SK-N-SH (cell line): ENCODE data around the gene TPP2. TPM values are rescaled to one million over a fixed set of nuclear protein-coding genes. Genes with fewer than 3 reads are reported as not detected.

Experiments
- CTCF ChIA-PET: fragments of 300-600, 350-600 bp; formaldehyde crosslinking; extraction: SDS; loops from one replicate; lab custom pipeline; 2021; lab: Yijun Ruan, JAX
- POLR2A ChIA-PET: fragments of 350-600 bp; sonication (Branson Sonifier 250); formaldehyde crosslinking; extraction: SDS; loops from one replicate; lab custom pipeline; 2020; ENCODE audit warnings: antibody characterized with exemption, inconsistent platforms; lab: Yijun Ruan, JAX
- DNase-seq: peaks from one replicate; pipeline ENCODE4 v3.0.0; 2012
- H2AFZ ChIP-seq: fragments of 200-600 bp; sonication (generic); 2 replicates; pipeline ENCODE4 v1.8.1; 2016; ENCODE audit warnings: antibody characterized with exemption, mild to moderate bottlenecking, low read depth
- H3F3A ChIP-seq: fragments of 200-600 bp; sonication (generic); replicated peaks from 2 replicates; pipeline ENCODE3; 2016; ENCODE audit warnings: antibody characterized with exemption, mild to moderate bottlenecking; ENCODE audit not compliant: insufficient read depth
- H3K27ac ChIP-seq, 2 experiments: fragments of 200-500 bp in 1 of 2; fragments of 200-600 bp in 1 of 2; sonication (Bioruptor generic) in 1 of 2; sonication (generic), shearing (Covaris generic) in 1 of 2; 2 replicates each; pipeline versions ENCODE4 v1.5.1 to v1.6.1; 2014 to 2016; ENCODE audit warnings: low read depth in 2 of 2, inconsistent platforms in 1 of 2, low read length in 1 of 2, mild to moderate bottlenecking in 1 of 2, mixed read lengths in 1 of 2
- H3K27me3 ChIP-seq: fragments of 200-600 bp; sonication (generic), shearing (Covaris generic); 2 replicates; pipeline ENCODE4 v1.6.1; 2016; ENCODE audit warnings: mixed run types; ENCODE audit not compliant: insufficient read depth
- H3K36me3 ChIP-seq, 2 experiments: fragments of 200-500 bp in 1 of 2; fragments of 200-600 bp in 1 of 2; sonication (Bioruptor generic) in 1 of 2; sonication (generic) in 1 of 2; replicated peaks in 1 of 2; 2 replicates each; pipeline versions ENCODE3 to v1.5.1; 2014 to 2016; ENCODE audit warnings: low read length in 1 of 2, mild to moderate bottlenecking in 1 of 2; ENCODE audit not compliant: insufficient read depth in 2 of 2, control insufficient read depth in 1 of 2
- H3K4me1 ChIP-seq, 2 experiments: fragments of 200-500 bp in 1 of 2; fragments of 200-600 bp in 1 of 2; sonication (Bioruptor generic) in 1 of 2; sonication (generic), shearing (Covaris generic) in 1 of 2; 2 replicates each; pipeline versions ENCODE4 v1.5.1 to v1.6.1; 2014 to 2016; ENCODE audit warnings: low read depth in 1 of 2, low read length in 1 of 2, mixed run types in 1 of 2; ENCODE audit not compliant: insufficient read depth in 2 of 2, control insufficient read depth in 1 of 2
- H3K4me2 ChIP-seq: fragments of 200-600 bp; sonication (generic), shearing (Covaris generic); 2 replicates; pipeline ENCODE4 v1.6.1; 2017; ENCODE audit warnings: mixed run types
- H3K4me3 ChIP-seq, 2 experiments: fragments of 200-500 bp in 1 of 2; fragments of 200-600 bp in 1 of 2; sonication (Bioruptor generic) in 1 of 2; sonication (generic), shearing (Covaris generic) in 1 of 2; 2 replicates each; pipeline versions ENCODE4 v1.5.1 to v1.8.1; 2014 to 2016; ENCODE audit warnings: low read depth in 2 of 2, inconsistent platforms in 1 of 2, low read length in 1 of 2, mild to moderate bottlenecking in 1 of 2, mixed read lengths in 1 of 2, moderate library complexity in 1 of 2
- H3K79me2 ChIP-seq: fragments of 200-600 bp; sonication (generic); 2 replicates; pipeline ENCODE4 v1.8.1; 2017; ENCODE audit warnings: mild to moderate bottlenecking; ENCODE audit not compliant: insufficient read depth
- H3K9ac ChIP-seq: fragments of 200-600 bp; sonication (generic); 2 replicates; pipeline ENCODE4 v1.6.1; 2017; ENCODE audit warnings: mixed run types
- H3K9me2 ChIP-seq: fragments of 200-600 bp; sonication (generic); 2 replicates; pipeline ENCODE4 v1.6.1; 2017; ENCODE audit warnings: mixed run types
- H3K9me3 ChIP-seq: fragments of 200-600 bp; sonication (generic); 2 replicates; pipeline ENCODE4 v1.6.1; 2017; ENCODE audit warnings: mixed run types, mild to moderate bottlenecking, moderate library complexity
- H4K20me1 ChIP-seq: fragments of 200-600 bp; sonication (generic); 2 replicates; pipeline ENCODE4 v1.6.1; 2017; ENCODE audit warnings: mild to moderate bottlenecking, mixed run types; ENCODE audit not compliant: insufficient read depth
- ELF1 ChIP-seq: IDR thresholded peaks from 2 replicates; pipeline ENCODE4 v1.4.0; 2012
- EZH2phosphoT487 ChIP-seq: fragments of 200-600 bp; sonication (generic); IDR thresholded peaks from 2 replicates; pipeline ENCODE4 v1.6.1; 2017; ENCODE audit warnings: low read depth, mixed run types, mild to moderate bottlenecking, antibody characterized with exemption, moderate library complexity, borderline replicate concordance
- FOXJ3 ChIP-seq: sonication (generic); formaldehyde crosslinking; IDR thresholded peaks from 2 replicates; pipeline ENCODE4 v1.5.1; 2020; ENCODE audit warnings: mild to moderate bottlenecking, missing genetic modification reagents
- FOXM1 ChIP-seq: IDR thresholded peaks from 2 replicates; pipeline ENCODE4 v1.4.0; 2012; ENCODE audit warnings: low read depth, mild to moderate bottlenecking
- GATA2 ChIP-seq: sonication (generic); formaldehyde crosslinking; IDR thresholded peaks from 2 replicates; pipeline ENCODE4 v1.5.0; 2020; ENCODE audit warnings: mild to moderate bottlenecking, missing genetic modification reagents
- MXI1 ChIP-seq: IDR thresholded peaks from 2 replicates; pipeline ENCODE4 v1.6.1; 2012; ENCODE audit warnings: mild to moderate bottlenecking, low read depth, low read length, improper control_type of control experiment
- NFIC ChIP-seq: IDR thresholded peaks from 2 replicates; pipeline ENCODE4 v1.4.0; 2012; ENCODE audit warnings: borderline replicate concordance
- NRF1 ChIP-seq: IDR thresholded peaks from 2 replicates; pipeline ENCODE4 v1.6.1; 2012; ENCODE audit warnings: low read depth, mild to moderate bottlenecking, low read length
- RFX5 ChIP-seq: IDR thresholded peaks from 2 replicates; pipeline ENCODE4 v1.6.1; 2012; ENCODE audit warnings: mild to moderate bottlenecking, improper control_type of control experiment, low read length
- RXRA ChIP-seq: IDR thresholded peaks from 2 replicates; pipeline ENCODE4 v1.4.0; 2012; ENCODE audit warnings: low read depth, mild to moderate bottlenecking, borderline replicate concordance
- SIN3A ChIP-seq: IDR thresholded peaks from 2 replicates; pipeline ENCODE4 v1.6.1; 2012; ENCODE audit warnings: low read depth, mild to moderate bottlenecking, low read length, moderate library complexity, borderline replicate concordance
- TCF12 ChIP-seq: IDR thresholded peaks from 2 replicates; pipeline ENCODE4 v1.4.0; 2012
- WGBS: methylation state at CpG from one replicate; pipeline ENCODE4 v1.1.6; 2017; ENCODE audit warnings: low lambda C conversion rate; 5-methylcytosine and 5-hydroxymethylcytosine counted together
- polyA plus RNA-seq, 3 experiments: library from polyadenylated mRNA; depleted of rRNA; stranded (reverse); fragments of >200 nt; gene quantifications; 2 replicates each; pipeline ENCODE4 v1.2.3, GENCODE V29; 2012
- TF ChIP-seq, protein P1 (sequence below): IDR thresholded peaks from 2 replicates; pipeline ENCODE4 v1.4.0; 2012; ENCODE audit warnings: low read depth, borderline replicate concordance
- TF ChIP-seq, protein P2 (sequence below): fragments of 150-350 bp; IDR thresholded peaks from 2 replicates; pipeline ENCODE4 v1.6.1; 2017; ENCODE audit warnings: antibody characterized with exemption, low read length, low read depth, borderline replicate concordance

TPP2 gene
- polyA plus RNA-seq, 1 of the 3 experiments (the other 2 are of a cell fraction), result 8.3 TPM

DNA sequence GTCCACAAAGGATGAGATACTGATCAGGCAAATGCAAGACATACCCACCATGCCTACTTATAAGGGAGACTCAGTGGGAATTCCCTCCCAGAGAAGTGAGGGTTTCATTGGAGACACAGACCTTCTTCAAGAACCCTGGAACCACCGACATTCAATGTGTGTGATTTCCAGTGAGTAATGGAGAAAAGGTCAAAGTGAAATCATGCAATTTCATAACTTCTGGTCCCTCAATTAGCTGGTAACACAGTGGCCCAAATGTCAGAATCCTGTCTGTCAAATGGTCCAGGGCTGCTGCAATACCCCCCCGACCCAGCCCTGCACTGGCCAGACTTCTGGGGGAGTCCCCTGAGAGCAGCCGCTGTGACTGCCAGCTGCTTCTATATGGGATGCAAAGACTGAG is 102.7 kb downstream of the TPP2 start:
- POLR2A ChIA-PET, result no interaction called here
- Histone ChIP-seq H3K36me3 (no peaks in the 10 kb centered on the region), H3F3A (peaks cover 3% of the 10 kb centered on the region), H3K9me3 (peaks cover 3% of the 10 kb centered on the region; the same call in 1 of the 2 replicates), H3K4me1 (peaks cover 8 to 13% of the 10 kb centered on the region in 2 experiments; a peak in 3 of 4 replicates), H3K79me2 (no peaks in the 10 kb centered on the region)
- no peak for DNase-seq
- TF ChIP-seq MXI1 (no peak), TCF12 (no peak), SIN3A (no peak)
- TF ChIP-seq, all 33 proteins: peak for 0
- Histone ChIP-seq H3K9ac (no peak overlapping the region), H3K27me3 (no peaks in the 10 kb centered on the region), H3K4me2 (no peak overlapping the region), H2AFZ (no peak overlapping the region), H3K4me3 (no peak overlapping the region), H3K27ac (no peak overlapping the region; a peak in 1 of 4 replicates), H4K20me1 (no peaks in the 10 kb centered on the region), H3K9me2 (no peaks in the 10 kb centered on the region)
- CTCF ChIA-PET, result no interaction called here
- 78% methylated on average over 3 of the region's 3 CpGs for WGBS

DNA sequence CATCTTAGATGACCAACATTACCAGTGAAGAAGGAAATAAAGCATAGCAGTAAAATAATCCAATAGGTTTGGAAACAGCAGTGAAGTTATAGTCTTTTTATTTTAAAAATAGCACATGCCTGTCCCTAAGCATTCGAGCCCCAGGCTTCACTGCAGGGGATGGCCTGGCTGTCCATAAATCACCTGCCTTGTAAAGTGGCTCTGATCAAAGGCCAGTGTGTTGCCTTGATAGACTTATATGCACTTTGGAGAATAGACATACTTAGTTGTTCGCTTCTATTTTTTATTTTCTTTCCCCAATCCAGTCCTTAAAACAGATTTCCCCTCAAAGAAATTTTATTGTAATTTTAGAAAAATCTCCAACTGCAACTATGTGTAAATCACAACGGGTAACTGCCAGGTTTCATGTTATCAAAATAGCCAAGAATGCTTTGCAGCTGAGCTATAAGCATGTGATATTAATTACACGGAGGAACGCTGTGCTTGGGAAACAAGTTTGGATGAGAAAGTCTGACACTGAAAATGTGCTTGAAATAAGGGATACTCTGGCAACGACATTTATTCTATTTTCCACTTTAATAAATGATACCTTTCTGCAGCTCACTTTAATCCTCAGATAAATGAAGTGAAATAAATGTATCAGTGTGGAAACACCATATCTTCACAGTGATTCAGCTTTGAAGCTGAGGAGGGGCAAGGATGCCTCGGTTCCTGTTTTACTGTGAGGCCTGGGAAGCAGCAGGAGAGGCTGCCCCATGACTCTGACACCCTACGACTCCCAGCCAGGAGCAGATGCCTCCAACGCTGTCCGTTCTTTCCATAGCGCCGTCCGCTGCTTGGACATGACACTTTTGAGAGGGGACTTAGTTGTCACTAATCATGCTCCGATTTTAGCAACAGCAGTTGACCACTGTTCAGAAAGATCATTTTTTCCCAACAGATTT is 103.6 kb downstream of the TPP2 start:
- peaks cover 8% of the 10 kb centered on the region for H3F3A ChIP-seq
- 65% methylated on average over 14 of the region's 14 CpGs for WGBS
- peaks cover 8 to 13% of the 10 kb centered on the region in 2 experiments; a peak in 3 of 4 replicates for H3K4me1 ChIP-seq
- H3K9me3 ChIP-seq, result peaks cover 3% of the 10 kb centered on the region; the same call in 1 of the 2 replicates
- no peak overlapping the region for H3K4me3 ChIP-seq
- no peaks in the 10 kb centered on the region for H3K36me3 ChIP-seq
- H3K79me2 ChIP-seq, result no peaks in the 10 kb centered on the region
- H4K20me1 ChIP-seq, result no peaks in the 10 kb centered on the region
- H3K9me2 ChIP-seq, result no peaks in the 10 kb centered on the region
- no peak overlapping the region for H3K4me2 ChIP-seq
- no peak for TF ChIP-seq FOXJ3 (CRISPR knock-in tag)
- TF ChIP-seq TCF12, result peak; percentile 49; the same call in 1 of the 2 replicates
- TF ChIP-seq EZH2phosphoT487, result no peak
- TF ChIP-seq, all 33 proteins: peak for 1
- peak overlapping the region in 1 of 2 experiments; percentile 63; a peak in 2 of 4 replicates for H3K27ac ChIP-seq
- DNase-seq, result no peak
- H2AFZ ChIP-seq, result no peak overlapping the region
- POLR2A ChIA-PET, result no interaction called here
- CTCF ChIA-PET, result interaction anchor here (1.1 kb wide), 1 partner anchor 11 kb away, joined by 5 read pairs; no protein-coding TSS in a partner anchor
- no peak overlapping the region for H3K9ac ChIP-seq
- no peaks in the 10 kb centered on the region for H3K27me3 ChIP-seq

DNA sequence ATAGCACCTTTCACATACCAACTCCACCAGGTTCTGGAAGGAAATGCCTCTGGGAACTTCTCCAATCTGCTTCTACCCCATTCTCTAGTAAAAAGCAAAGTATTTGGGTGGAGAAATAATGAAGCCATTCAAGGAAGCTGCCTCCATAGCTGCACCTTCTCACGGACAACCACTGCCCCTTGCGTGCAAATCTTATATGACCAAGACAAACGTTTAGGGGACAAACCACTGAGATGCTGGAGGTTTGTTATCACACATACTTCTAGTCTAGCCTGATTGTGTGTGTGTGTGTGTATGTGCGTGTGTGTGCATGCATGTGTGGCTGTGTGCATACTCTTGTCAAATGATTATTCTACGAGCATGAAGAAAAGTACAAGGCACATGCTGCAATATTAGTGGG is 104.5 kb downstream of the TPP2 start:
- Histone ChIP-seq H3K9me3 (peaks cover 3% of the 10 kb centered on the region; the same call in 1 of the 2 replicates), H3K27ac (peak overlapping the region in 1 of 2 experiments; percentile 63; a peak in 1 of 4 replicates), H3K4me2 (no peak overlapping the region), H4K20me1 (no peaks in the 10 kb centered on the region), H3F3A (peaks cover 9% of the 10 kb centered on the region), H3K4me3 (no peak overlapping the region), H3K9me2 (no peaks in the 10 kb centered on the region), H3K27me3 (no peaks in the 10 kb centered on the region), H2AFZ (no peak overlapping the region), H3K4me1 (peaks cover 8 to 13% of the 10 kb centered on the region in 2 experiments; a peak in 3 of 4 replicates), H3K9ac (no peak overlapping the region), H3K36me3 (no peaks in the 10 kb centered on the region), H3K79me2 (no peaks in the 10 kb centered on the region)
- ChIA-PET CTCF (interaction anchor here (1.1 kb wide), 1 partner anchor 10 kb away, joined by 5 read pairs; no protein-coding TSS in a partner anchor), POLR2A (no interaction called here)
- 90% methylated on average over 5 of the region's 5 CpGs for WGBS
- DNase-seq, result no peak
- TF ChIP-seq NRF1, result no peak
- no peak for TF ChIP-seq MXI1
- TF ChIP-seq RXRA, result no peak
- TF ChIP-seq GATA2 (CRISPR knock-in tag), result no peak
- TF ChIP-seq, protein P1, sequence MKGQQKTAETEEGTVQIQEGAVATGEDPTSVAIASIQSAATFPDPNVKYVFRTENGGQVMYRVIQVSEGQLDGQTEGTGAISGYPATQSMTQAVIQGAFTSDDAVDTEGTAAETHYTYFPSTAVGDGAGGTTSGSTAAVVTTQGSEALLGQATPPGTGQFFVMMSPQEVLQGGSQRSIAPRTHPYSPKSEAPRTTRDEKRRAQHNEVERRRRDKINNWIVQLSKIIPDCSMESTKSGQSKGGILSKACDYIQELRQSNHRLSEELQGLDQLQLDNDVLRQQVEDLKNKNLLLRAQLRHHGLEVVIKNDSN, result no peak
- TF ChIP-seq ELF1, result no peak
- no peak for TF ChIP-seq FOXM1
- no peak for TF ChIP-seq EZH2phosphoT487
- no peak for TF ChIP-seq SIN3A
- no peak for TF ChIP-seq NFIC
- TF ChIP-seq, protein P2, sequence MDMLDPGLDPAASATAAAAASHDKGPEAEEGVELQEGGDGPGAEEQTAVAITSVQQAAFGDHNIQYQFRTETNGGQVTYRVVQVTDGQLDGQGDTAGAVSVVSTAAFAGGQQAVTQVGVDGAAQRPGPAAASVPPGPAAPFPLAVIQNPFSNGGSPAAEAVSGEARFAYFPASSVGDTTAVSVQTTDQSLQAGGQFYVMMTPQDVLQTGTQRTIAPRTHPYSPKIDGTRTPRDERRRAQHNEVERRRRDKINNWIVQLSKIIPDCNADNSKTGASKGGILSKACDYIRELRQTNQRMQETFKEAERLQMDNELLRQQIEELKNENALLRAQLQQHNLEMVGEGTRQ, result no peak
- no peak for TF ChIP-seq RFX5
